ENCODE data around the gene CDH12.
"Not testable (repeated sequence)": the region's sequence is repeated elsewhere in the genome, so short reads cannot be mapped to it uniquely, and the experiment has no call there.

DNA sequence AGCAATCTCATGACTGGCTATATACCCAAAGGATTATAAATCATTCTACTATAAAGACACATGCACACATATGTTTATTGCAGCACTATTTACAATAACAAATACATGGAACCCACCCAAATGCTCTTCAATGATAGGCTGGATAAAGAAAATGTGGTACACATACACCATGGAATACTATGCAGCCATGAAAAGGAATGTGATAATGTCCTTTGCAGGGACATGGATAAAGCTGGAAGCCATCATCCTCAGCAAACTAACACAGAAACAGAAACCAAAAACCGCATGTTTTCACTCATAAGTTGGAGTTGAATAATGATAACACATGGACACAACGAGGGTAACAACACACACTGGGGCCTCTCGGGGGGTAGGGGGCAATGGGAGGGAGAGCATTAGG lies 520.2 kb downstream of the CDH12 start:
- TF ChIP-seq, protein P1, sequence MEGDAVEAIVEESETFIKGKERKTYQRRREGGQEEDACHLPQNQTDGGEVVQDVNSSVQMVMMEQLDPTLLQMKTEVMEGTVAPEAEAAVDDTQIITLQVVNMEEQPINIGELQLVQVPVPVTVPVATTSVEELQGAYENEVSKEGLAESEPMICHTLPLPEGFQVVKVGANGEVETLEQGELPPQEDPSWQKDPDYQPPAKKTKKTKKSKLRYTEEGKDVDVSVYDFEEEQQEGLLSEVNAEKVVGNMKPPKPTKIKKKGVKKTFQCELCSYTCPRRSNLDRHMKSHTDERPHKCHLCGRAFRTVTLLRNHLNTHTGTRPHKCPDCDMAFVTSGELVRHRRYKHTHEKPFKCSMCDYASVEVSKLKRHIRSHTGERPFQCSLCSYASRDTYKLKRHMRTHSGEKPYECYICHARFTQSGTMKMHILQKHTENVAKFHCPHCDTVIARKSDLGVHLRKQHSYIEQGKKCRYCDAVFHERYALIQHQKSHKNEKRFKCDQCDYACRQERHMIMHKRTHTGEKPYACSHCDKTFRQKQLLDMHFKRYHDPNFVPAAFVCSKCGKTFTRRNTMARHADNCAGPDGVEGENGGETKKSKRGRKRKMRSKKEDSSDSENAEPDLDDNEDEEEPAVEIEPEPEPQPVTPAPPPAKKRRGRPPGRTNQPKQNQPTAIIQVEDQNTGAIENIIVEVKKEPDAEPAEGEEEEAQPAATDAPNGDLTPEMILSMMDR (IDR thresholded peaks at IDR 0.05) = not testable (repeated sequence)
- TF ChIP-seq POLR2A, POLR2AphosphoS5 (IDR thresholded peaks at IDR 0.05): not testable (repeated sequence)
